T-helper 1 cell treated with Interleukin-12 subunit alpha and Interleukin-12 subunit beta and Interleukin-4 antibody, amounts not matched to agents 30 ng/mL and 1 ng/mL, for 36 hours (primary cell): ENCODE measurements around the gene DOCK6. TPM values are rescaled to one million over a fixed set of nuclear protein-coding genes. Genes with fewer than 3 reads are reported as not detected.

Experiments
- intact Hi-C: fragments of 100-400 bp; cut with micrococcal nuclease; formaldehyde crosslinking; loops from one replicate; pipeline ENCODE4 v1.15.1; 2024
- total RNA-seq: library from RNA; stranded (reverse); gene quantifications from 2 replicates; pipeline ENCODE4 v1.2.3, GENCODE V29; 2022

DOCK6 gene
- total RNA-seq, 1 donor from 2014 or later, result 0.27 TPM

- intact Hi-C loops, result loop anchor here (2.0 kb wide), 1 partner anchor 101 kb away; no protein-coding TSS in a partner anchor
Measured at GRCh38 chr19:11279505-11280236, 17.3 kb upstream of the DOCK6 start.

DNA sequence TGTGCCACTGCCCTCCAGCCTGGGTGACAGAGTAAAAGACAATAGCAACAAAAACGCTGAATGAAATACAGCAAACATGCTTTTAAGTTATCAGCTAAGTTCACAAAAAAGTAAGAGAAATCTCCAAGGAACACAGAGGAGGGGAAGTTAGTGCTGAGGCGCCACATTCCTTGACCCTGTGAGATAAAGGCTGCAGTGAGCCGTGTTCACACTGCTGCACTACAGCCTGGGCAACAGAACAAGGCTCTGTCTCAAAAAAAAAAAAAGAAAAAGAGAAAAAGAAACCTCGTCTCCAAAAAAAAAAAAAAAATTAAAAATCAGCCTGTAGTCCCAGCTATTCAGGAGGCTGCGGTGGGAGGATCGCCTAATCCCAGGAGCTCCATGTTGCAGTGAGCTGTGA is 16.3 kb upstream of the DOCK6 start:
- intact Hi-C loops, result no loop called here

DNA sequence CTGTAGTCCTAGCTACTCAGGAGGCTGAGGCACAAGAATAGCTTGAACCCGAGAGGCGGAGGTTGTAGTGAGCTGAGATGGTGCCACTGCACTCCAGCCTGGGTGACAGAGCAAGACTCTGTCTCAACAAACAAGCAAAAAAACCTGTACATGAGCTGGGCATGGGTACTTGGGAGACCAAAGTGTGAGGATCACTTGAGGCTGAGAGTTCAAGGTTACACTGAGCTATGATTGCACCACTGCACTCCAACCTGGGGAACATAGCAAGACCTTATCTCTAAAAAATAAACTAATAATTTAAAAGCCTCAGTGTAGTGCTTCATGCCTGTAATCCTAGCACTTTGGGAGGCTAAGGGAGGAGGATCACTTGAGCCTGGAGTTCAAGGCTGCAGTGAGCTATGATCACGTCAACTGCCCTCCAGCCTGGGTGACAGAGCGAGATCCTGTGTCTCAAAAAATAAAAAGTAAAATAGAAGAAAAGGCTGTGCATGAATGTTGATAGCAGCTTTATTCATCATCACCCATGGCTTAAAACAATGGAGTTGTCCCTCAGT is 12.3 kb upstream of the DOCK6 start:
- intact Hi-C loops, result no loop called here

GRCh38 chr19:11273989-11274388 is 11.7 kb upstream of the DOCK6 start:
- intact Hi-C loops, result no loop called here

- intact Hi-C loops, result no loop called here
Measured at GRCh38 chr19:11273296-11273695, 11.0 kb upstream of the DOCK6 start.

DNA sequence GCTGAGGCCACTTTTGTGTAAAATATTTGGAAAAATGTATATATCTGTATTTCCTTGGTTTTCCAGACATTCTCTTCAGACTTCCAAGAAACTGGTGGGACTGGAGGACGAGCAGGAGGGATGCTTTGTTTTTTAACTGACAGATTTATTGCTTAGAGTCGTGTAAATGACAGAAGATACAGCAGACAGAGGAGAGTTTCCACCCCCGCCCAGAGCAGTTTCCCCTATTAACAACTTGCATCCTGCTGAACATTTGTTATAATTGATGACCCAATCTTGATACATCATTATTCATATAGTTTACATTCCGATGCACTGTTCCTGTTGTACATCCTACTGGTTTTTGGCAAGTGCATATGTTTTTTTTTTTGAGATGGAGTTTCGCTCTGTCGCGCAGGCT is 7.1 kb upstream of the DOCK6 start:
- intact Hi-C loops, result no loop called here

DNA sequence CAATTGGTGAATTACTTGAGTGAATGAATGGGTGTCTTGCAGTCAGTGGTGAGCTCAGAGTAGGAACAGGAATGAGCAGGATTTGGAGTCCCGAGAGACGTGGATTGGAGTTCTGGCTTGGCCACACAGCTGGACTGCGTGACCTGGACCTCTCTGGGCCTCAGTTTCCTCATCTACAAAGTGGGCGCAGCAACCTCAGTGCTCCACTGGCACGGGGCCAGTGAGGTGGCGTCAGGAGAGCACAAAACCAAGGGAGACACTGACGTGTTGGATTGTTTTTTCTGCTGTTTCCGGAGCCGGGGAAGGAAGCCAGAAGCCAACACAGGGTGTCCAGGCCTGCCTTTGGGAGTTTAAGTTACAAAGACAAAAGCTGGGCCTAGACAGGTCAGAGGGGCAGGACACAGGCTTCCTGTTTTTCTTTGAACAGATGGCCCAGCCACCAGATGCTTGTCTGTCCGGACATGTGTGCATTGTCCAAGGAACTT is 6.5 kb upstream of the DOCK6 start:
- intact Hi-C loops, result no loop called here

DNA sequence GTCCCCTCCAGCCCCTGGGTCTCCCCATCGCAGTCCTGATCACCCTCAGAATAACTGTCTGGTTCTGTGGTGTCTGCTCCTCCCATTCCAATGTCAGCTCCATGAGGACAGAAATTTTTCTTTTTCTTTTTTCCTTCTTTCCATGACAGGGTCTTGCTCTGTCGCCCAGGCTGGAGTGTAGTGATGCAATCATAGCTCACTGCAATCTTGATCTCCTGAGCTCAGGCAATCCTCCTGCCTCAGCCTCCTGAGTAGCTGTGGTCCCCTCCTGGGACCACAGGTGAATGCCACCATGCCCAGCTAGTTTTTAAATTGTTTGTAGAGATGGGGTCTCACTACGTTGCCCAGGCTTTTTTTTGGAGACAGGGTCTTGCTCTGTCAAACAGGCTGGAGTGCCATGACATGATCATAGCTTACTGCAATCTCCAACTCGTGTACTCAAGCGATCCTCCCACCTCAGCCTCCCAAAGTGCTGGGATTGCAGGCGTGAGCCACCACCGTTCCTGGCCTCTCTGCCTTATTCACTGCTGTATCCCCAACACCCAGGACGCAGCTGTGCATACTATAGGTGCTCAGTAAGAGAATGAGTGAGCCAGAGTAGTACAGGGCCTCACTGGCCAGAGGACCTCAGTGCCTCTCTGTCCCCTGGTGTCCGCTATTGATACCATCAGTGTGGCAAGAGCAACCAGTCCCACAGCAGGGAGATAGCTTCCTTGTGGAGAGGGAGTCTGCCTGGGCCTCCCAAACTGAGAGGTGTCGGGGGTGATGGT is 5.2 kb upstream of the DOCK6 start:
- intact Hi-C loops, result no loop called here

DNA sequence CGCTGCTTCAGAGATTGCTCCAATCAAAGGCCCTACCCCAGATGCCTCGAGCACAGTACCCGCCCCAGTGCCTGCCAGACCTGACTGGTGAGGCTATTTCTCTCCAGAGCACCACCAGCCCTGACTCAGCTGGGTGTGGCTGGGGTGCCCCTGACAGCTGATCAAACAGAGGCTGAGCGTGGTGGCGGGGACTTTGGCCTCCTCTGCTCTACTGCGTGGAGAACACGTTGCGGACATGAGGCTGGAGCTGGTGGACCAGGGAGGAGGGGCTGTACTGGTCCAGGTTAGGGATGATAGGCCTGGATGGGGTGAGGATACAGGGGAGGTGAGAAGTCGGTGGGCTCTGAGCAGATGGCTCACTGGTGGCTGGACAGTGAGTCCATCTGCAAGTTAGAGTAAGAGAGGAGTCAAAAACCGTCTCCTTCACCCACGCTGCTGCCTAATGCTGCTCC is 3.5 kb upstream of the DOCK6 start:
- intact Hi-C loops, result no loop called here

DNA sequence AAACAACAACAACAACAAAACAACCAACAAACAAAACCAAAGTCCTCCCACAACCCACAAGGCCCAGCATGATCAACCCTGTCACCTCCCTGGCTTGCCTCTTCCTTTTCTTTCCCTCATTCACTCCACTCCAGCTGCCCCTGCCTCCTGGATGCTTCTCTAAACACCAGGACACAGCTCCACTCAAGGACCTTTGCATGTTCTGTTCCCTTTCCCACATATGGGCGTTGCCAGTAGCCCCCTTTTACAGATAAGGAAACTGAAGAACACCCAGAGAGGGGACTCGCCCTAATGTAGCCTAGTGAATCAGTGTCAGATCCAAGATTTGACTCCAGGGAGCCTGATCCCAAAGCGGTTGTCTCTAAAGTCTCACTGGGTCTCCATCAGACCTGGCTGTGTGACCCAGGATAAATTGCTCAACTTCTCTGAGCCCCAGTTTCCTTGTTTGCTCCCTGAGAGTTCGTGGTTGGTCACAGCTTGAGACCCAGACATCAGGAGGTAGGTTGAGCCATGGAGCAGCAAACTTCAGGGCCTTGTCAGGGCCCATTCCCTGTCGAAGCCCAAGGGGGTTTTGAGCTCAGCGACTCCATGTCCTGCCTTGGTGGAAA is 3.0 kb upstream of the DOCK6 start:
- intact Hi-C loops, result no loop called here

DNA sequence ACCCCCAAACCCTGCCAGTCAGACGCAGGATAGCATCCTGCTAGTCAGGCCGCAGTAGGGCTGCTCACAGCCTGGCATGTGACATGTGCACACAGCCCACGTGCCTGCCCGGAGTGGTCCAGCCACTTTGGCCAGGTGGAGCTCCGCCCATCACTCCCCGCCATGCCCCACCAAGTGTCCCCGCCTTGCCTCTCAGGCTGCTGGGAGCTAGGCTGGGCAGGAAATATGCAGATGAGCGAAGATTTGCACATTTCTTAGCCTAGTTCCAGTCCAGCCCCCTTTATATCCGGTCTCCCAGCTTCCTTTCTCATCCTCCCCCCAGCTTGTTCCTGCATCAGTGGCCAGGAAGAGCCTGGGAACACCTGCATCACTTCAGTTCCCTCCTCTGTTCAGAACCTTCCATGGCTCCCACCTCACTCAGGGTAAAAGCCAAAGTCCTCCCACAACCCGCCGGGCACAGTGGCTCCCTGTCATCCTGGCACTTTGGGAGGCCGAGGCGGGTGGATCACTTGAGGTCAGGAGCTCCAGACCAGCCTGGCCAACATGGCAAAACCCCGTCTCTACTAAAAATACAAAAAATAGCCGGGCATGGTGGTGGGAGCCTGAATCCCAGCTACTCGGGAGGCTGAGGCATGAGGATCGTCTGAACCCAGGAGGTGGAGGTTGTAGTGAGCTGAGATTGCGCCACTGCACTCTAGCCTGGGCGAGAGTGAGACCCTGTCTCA is 2.3 kb upstream of the DOCK6 start:
- intact Hi-C loops, result no loop called here

- intact Hi-C loops, result no loop called here
Measured at GRCh38 chr19:11263726-11264125, 1.4 kb upstream of the DOCK6 start.

DNA sequence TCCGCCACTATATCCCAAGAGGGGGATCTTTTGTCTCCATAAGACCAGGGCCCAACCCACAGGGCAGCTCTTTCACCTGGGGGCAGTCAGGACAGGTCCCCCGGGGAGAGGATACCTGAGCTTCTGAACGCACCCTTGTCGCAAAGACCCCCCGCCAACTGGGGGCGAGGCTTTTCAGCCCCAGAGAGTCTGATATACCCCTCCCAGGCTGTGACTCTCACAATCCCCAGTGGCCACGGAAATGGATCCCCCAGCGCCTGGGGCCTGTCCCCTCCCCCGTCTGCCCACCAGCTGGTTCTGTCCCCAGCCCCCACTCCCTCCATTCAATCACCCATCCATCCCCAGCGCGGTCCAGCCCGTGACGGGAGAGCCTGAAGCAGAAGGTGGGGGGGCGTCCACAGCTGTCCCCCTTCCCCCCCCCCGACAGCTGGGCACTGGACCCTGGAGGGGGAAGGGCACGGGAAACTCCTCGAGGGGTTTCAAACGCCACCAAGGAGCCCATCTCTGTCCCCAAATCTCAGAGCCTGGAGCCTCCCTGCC is 823 bp downstream of the DOCK6 start:
- intact Hi-C loops, result no loop called here

DNA sequence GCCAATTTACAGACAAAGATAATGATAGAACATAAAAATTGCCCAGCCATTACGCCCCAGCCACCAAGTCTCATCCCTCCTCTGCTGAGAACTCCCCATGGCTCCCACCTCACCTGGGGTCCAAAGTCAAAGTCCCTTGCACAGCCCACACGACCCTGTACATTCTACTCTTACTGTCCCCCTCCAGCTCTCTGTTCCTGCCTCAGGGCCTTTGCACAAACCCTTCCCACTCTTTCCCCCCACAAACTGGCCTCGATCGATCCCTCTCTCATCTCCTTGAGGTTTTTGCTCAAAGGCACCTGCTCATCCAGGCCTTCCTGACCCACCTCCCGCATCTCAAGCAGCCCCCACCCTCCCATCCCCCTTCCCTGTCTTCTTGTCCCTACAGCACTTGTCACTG is 1.3 kb downstream of the DOCK6 start:
- intact Hi-C loops, result no loop called here

DNA sequence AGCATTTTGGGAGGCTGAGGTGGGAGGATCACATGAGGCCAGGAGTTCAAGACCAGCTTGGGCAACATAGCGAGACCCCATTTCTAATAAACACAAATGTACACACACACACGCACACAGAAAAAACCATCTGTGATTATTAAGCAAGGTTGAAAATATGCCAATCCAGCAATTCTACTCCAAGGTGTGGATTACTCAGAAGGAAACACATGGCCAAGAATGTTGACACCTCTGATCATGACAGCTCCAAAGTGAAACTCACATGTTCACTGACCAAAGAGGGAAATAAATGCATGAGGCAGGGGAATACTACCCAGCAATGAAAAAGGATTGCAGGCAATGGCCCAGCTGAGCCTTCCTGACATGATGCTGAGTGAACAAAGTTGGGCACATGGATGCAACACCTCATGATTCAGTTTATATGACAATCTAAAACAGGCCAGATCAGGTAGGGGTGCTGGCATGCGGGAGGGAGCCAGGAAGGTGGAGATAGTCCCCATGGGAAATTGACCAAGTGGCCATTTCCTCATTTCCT is 4.4 kb downstream of the DOCK6 start:
- intact Hi-C loops, result no loop called here

DNA sequence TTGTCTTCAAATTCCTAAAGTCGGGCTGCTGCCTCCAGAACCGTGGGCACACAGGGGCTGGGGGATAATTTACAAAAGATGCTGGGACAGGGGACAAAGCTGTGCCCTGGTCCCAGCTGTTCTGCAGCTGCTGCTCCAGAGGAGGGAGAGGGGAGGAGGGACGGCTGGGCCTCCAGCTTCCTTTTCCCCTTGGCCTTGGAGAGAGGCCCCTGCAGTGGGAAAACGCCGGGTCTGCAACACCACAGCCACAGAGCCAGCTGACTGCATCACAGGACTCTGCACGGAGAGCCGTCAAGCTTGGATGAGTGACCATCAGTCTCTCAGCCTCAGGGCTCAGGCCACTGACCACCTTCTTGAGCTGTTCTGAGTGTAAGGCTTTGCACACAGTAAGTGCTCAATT is 6.1 kb downstream of the DOCK6 start:
- intact Hi-C loops, result no loop called here

- intact Hi-C loops, result no loop called here
Measured at GRCh38 chr19:11254666-11255065, 7.7 kb downstream of the DOCK6 start.

GRCh38 chr19:11252665-11253355 is 9.5 kb downstream of the DOCK6 start:
- intact Hi-C loops, result no loop called here

- intact Hi-C loops, result no loop called here
Measured at GRCh38 chr19:11251650-11252314, 10.5 kb downstream of the DOCK6 start.

- intact Hi-C loops, result no loop called here
Measured at GRCh38 chr19:11251217-11251616, 11.1 kb downstream of the DOCK6 start.
